MM.1S (cell line): Measurements from ENCODE around the gene ZFYVE28.

Experiments
- EZH2 ChIP-seq: fragments of 300-600 bp; sonication (generic); optimal IDR thresholded peaks from 2 replicates; pipeline ENCODE3; 2017; ENCODE audit warnings: low read depth, mild to moderate bottlenecking, antibody characterized with exemption, low read length, mixed read lengths
- EZH2phosphoT487 ChIP-seq: fragments of 300-600 bp; sonication (generic); IDR thresholded peaks from 2 replicates; pipeline ENCODE4 v1.6.1; 2018; ENCODE audit warnings: antibody characterized with exemption, low read length
- TF ChIP-seq, protein P1 (sequence below): fragments of 300-600 bp; sonication (generic); IDR thresholded peaks from 2 replicates; pipeline ENCODE4 v1.5.1; 2016; ENCODE audit warnings: antibody characterized with exemption, low read length, mixed read lengths

GRCh38 chr4:2445130-2445529 is 26.7 kb upstream of the ZFYVE28 start:
- TF ChIP-seq, protein P1, sequence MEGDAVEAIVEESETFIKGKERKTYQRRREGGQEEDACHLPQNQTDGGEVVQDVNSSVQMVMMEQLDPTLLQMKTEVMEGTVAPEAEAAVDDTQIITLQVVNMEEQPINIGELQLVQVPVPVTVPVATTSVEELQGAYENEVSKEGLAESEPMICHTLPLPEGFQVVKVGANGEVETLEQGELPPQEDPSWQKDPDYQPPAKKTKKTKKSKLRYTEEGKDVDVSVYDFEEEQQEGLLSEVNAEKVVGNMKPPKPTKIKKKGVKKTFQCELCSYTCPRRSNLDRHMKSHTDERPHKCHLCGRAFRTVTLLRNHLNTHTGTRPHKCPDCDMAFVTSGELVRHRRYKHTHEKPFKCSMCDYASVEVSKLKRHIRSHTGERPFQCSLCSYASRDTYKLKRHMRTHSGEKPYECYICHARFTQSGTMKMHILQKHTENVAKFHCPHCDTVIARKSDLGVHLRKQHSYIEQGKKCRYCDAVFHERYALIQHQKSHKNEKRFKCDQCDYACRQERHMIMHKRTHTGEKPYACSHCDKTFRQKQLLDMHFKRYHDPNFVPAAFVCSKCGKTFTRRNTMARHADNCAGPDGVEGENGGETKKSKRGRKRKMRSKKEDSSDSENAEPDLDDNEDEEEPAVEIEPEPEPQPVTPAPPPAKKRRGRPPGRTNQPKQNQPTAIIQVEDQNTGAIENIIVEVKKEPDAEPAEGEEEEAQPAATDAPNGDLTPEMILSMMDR, result no peak
- TF ChIP-seq EZH2, result no peak
- no peak for TF ChIP-seq EZH2phosphoT487
